Measurements from ENCODE around the gene TMEM170B.

Gene TMEM170B

DNA sequence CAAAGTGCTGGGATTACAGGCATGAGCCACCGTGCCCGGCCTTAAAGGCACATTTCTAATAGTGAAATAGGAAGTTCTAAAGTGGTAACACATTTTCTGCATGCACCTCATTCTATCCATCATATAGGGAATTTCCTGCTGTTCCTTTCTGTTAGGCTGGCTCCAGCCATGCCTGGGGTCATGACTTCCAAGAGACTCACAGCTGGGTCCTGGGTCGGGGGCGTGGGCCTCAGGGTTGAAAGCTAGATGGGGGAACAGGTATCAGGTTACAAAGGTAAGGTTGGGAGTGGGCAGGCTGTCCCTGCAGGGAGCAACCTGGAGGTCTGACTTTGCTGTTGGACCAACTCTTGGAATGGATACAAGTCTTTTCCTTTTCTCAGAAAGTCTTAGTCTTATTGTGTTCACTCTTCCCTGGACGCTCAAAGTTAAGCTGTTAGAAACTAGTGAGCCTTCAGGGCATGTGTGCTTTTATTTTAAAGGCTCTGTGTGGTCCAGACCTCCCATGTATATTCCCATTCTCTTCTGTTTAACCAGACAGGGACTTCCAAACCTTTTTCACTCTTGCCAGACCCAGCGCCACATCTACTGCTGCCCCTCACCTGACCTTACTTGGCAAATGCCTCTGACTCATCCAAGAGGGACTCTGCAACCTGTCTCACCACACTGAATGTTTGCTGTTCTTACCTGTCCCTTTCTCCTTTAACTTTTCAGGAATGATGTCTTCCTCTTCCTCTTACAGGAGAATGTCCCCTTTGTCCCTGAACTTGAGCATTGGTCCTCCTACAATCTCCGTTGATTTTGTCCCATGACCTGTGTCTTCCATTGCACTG lies 64.4 kb downstream of the TMEM170B start:
- TF ChIP-seq, protein P1, sequence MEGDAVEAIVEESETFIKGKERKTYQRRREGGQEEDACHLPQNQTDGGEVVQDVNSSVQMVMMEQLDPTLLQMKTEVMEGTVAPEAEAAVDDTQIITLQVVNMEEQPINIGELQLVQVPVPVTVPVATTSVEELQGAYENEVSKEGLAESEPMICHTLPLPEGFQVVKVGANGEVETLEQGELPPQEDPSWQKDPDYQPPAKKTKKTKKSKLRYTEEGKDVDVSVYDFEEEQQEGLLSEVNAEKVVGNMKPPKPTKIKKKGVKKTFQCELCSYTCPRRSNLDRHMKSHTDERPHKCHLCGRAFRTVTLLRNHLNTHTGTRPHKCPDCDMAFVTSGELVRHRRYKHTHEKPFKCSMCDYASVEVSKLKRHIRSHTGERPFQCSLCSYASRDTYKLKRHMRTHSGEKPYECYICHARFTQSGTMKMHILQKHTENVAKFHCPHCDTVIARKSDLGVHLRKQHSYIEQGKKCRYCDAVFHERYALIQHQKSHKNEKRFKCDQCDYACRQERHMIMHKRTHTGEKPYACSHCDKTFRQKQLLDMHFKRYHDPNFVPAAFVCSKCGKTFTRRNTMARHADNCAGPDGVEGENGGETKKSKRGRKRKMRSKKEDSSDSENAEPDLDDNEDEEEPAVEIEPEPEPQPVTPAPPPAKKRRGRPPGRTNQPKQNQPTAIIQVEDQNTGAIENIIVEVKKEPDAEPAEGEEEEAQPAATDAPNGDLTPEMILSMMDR (IDR thresholded peaks at IDR 0.05; ENCODE audit: low read depth, low read length) = no peak
- DNase-seq (ENCODE audit: low read depth in 2 of 2) = no peak
- no peak overlapping the region for H3K4me3 ChIP-seq (replicated peaks in 1 of 2; ENCODE audit: low read depth in 2 of 2, low read length in 2 of 2)

GRCh38 chr6:11604215-11604614 lies 66.7 kb downstream of the TMEM170B start:
- no peak for DNase-seq (ENCODE audit: low read depth in 2 of 2)

GRCh38 chr6:11604836-11605506 lies 67.4 kb downstream of the TMEM170B start:
- no peak overlapping the region for H3K4me3 ChIP-seq (replicated peaks in 1 of 2; ENCODE audit: low read depth in 2 of 2, low read length in 2 of 2)
- peak in 1 of 2 donors; percentile 24 for DNase-seq (ENCODE audit: low read depth in 2 of 2)
- TF ChIP-seq, protein P1 (IDR thresholded peaks at IDR 0.05; ENCODE audit: low read depth, low read length) = no peak

More at GRCh38 chr6:11604215-11604614, 66.7 kb downstream of the TMEM170B start:
- TF ChIP-seq, protein P1 (IDR thresholded peaks at IDR 0.05; ENCODE audit: low read depth, low read length) = no peak
- H3K4me3 ChIP-seq (replicated peaks in 1 of 2; ENCODE audit: low read depth in 2 of 2, low read length in 2 of 2) = no peak overlapping the region

- H3K4me3 ChIP-seq (replicated peaks in 1 of 2; ENCODE audit: low read depth in 2 of 2, low read length in 2 of 2) = no peak overlapping the region
- TF ChIP-seq, protein P1 (IDR thresholded peaks at IDR 0.05; ENCODE audit: low read depth, low read length) = no peak
- DNase-seq (ENCODE audit: low read depth in 2 of 2) = no peak
Measured at GRCh38 chr6:11605507-11605905, 68.0 kb downstream of the TMEM170B start.

DNA sequence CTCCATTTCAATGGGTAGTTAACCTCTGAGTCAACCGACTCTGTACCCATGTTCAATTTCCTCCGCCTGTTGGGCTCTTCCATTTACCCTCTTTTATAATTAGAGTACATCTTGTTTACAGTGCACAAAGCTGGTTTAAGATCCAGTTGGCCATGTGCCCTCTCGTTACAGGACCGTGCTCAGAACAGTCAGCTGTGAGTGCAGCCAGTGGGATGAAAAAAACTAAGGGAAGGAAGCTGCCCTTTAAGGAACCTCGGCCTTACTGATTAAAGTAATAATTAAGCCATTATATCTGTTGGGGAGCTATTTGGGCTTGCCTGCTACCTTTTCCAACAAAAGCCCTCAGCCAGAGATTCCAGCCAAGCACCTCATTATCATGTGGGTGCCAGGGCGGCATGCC lies 68.8 kb downstream of the TMEM170B start:
- H3K4me3 ChIP-seq (replicated peaks in 1 of 2; ENCODE audit: low read depth in 2 of 2, low read length in 2 of 2) = no peak overlapping the region
- no peak for DNase-seq (ENCODE audit: low read depth in 2 of 2)
- TF ChIP-seq, protein P1 (IDR thresholded peaks at IDR 0.05; ENCODE audit: low read depth, low read length) = no peak

- DNase-seq (ENCODE audit: low read depth in 2 of 2) = peak in 1 of 2 donors; percentile 73
- no peak overlapping the region for H3K4me3 ChIP-seq (replicated peaks in 1 of 2; ENCODE audit: low read depth in 2 of 2, low read length in 2 of 2)
- TF ChIP-seq, protein P1 (IDR thresholded peaks at IDR 0.05; ENCODE audit: low read depth, low read length) = no peak
Measured at GRCh38 chr6:11607383-11607782, 69.8 kb downstream of the TMEM170B start.
